PFSK-1 (cell line): Measurements from ENCODE around the gene RNU6-8. TPM values are rescaled to one million over a fixed set of nuclear protein-coding genes. Genes with fewer than 3 reads are reported as not detected.

Source experiments
- FOXP2 ChIP-seq: optimal IDR thresholded peaks from 2 replicates; pipeline ENCODE3; 2011; ENCODE audit warnings: borderline replicate concordance, control low read depth, inconsistent platforms; ENCODE audit not compliant: insufficient read depth; ENCODE audit errors: extremely low read length, extremely low read depth
- POLR2AphosphoS5 ChIP-seq: IDR thresholded peaks from 2 replicates; pipeline ENCODE4 v1.6.1; 2012; ENCODE audit warnings: low read depth, mild to moderate bottlenecking, control low read depth, low read length, moderate library complexity
- SIN3A ChIP-seq: IDR thresholded peaks from 2 replicates; pipeline ENCODE4 v1.6.1; 2012; ENCODE audit warnings: mild to moderate bottlenecking, low read length, moderate library complexity, borderline replicate concordance; ENCODE audit not compliant: insufficient read depth
- TAF1 ChIP-seq: IDR thresholded peaks from 2 replicates; pipeline ENCODE4 v1.6.1; 2012; ENCODE audit warnings: low read length, control low read depth, borderline replicate concordance; ENCODE audit not compliant: insufficient read depth
- polyA plus RNA-seq: library from polyadenylated mRNA; unstranded; fragments of >200 nt; gene quantifications from one replicate; pipeline ENCODE4 v1.2.1, GENCODE V29; 2012; ENCODE audit warnings: low read depth, missing spikeins; ENCODE audit not compliant: insufficient read length
- TF ChIP-seq, protein P1 (sequence below), 2 experiments: IDR thresholded peaks; 2 replicates each; pipeline versions ENCODE4 v1.6.1 to v1.8.0; 2011 to 2012; ENCODE audit warnings: low read depth in 2 of 2, low read length in 2 of 2, control low read depth in 1 of 2, inconsistent platforms in 1 of 2, mild to moderate bottlenecking in 1 of 2, moderate library complexity in 1 of 2; ENCODE audit not compliant: insufficient read depth in 1 of 2

RNU6-8 gene
- not detected for polyA plus RNA-seq

GRCh38 chr14:32202998-32203882 lies at the start of gene RNU6-8:
Gene RNU6-8 (minus strand): TSS chr14:32203269.
- TF ChIP-seq TAF1 (no peak), POLR2AphosphoS5 (peak; percentile 46)

DNA sequence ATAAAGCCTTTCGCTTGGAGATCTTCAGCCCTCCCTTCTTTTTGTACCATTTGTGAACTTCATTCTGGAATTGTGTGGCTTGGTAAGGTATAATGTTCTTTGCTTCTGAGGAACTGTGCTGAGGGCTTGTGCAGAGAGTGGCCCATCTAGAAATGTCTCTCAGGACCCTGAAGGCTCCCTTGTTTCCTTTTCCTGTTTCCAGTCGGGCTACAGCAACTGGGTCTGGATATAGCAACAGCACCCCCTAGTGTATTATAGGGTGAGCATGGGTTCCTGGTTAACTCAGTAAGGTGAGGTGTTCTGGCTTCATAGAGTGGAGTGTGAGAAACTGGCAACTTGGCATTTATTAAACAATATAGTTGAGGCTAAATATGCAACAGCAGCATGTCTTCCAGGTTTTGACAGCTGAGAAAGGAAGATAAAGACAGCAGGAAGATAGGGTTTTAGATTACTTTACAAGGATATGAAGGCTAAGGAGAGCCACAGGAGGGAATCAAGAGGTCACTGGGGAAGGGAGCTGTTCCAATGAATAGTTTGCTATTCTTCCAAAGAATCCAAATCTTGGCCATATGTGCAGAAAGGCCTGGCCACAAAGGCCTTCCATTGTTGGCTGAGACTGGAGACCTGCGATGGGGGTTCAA lies 49.1 kb upstream of the RNU6-8 start:
- TF ChIP-seq SIN3A: no peak
- TF ChIP-seq, protein P1, sequence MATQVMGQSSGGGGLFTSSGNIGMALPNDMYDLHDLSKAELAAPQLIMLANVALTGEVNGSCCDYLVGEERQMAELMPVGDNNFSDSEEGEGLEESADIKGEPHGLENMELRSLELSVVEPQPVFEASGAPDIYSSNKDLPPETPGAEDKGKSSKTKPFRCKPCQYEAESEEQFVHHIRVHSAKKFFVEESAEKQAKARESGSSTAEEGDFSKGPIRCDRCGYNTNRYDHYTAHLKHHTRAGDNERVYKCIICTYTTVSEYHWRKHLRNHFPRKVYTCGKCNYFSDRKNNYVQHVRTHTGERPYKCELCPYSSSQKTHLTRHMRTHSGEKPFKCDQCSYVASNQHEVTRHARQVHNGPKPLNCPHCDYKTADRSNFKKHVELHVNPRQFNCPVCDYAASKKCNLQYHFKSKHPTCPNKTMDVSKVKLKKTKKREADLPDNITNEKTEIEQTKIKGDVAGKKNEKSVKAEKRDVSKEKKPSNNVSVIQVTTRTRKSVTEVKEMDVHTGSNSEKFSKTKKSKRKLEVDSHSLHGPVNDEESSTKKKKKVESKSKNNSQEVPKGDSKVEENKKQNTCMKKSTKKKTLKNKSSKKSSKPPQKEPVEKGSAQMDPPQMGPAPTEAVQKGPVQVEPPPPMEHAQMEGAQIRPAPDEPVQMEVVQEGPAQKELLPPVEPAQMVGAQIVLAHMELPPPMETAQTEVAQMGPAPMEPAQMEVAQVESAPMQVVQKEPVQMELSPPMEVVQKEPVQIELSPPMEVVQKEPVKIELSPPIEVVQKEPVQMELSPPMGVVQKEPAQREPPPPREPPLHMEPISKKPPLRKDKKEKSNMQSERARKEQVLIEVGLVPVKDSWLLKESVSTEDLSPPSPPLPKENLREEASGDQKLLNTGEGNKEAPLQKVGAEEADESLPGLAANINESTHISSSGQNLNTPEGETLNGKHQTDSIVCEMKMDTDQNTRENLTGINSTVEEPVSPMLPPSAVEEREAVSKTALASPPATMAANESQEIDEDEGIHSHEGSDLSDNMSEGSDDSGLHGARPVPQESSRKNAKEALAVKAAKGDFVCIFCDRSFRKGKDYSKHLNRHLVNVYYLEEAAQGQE (IDR thresholded peaks at IDR 0.05; ENCODE audit: insufficient read depth in 1 of 2, low read depth in 2 of 2, low read length in 2 of 2): no peak
- no peak for TF ChIP-seq POLR2AphosphoS5
- TF ChIP-seq TAF1: no peak
- no peak for TF ChIP-seq FOXP2

DNA sequence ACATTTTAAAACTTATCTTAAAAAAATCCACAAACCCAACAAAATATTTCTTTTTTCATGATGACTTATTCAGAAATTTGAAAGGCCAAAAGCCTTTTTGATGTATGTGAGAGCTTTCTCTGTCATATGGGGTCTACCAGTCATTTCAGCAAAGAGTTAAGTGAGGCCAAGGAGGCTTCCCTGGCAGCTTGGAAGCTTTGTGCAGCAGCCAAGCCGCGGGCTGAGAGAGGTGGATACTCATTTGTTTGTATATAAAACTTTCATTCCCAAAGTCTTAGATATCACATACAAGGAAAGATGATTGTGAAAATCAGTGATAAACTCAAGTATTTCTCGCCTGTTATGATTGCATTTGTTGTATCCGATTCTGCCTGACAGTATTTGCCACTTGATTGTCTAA lies 48.5 kb upstream of the RNU6-8 start:
- TF ChIP-seq SIN3A (no peak), FOXP2 (no peak), POLR2AphosphoS5 (no peak), TAF1 (no peak)
- TF ChIP-seq, protein P1 (IDR thresholded peaks at IDR 0.05; ENCODE audit: insufficient read depth in 1 of 2, low read depth in 2 of 2, low read length in 2 of 2): no peak

DNA sequence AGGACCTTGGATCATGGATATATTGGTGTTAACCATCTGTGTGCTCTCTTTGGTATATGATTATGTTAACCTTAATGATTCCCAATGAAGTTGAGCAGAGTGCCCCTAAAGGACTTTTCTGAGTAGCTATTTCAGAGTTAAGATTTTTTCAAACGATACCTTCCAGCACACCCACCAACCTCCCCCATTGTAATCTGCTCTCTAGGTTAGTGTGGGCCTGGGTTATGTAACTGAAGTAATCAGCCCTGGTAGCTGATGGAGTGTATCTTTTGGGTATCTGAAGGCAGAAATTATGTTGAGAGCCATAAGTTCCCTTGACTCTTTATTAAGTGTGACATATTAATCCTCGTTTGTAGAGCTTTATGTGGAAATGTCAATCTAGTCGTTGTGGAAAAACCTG lies 47.6 kb upstream of the RNU6-8 start:
- TF ChIP-seq SIN3A: no peak
- no peak for TF ChIP-seq TAF1
- no peak for TF ChIP-seq FOXP2
- TF ChIP-seq, protein P1 (IDR thresholded peaks at IDR 0.05; ENCODE audit: insufficient read depth in 1 of 2, low read depth in 2 of 2, low read length in 2 of 2): no peak

DNA sequence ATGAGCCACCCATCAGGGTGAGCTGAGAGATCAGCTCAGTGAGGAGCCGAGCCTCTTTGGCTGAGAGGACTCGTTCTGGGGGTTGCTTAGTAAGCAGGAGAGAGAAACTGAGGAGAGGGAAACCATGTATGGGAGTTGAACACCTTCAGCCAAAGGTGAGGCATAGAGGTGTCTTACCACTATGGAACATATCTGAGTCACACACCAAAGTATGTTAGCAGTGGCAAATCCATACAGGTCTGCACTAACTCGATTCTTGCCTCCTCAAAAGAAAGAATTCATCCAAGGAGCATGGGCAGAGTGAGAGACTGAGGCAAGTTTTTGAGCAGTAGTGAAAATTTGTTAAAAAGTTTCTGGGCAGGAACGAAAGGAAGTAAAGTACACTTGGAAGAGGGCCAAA lies 46.7 kb upstream of the RNU6-8 start:
- no peak for TF ChIP-seq POLR2AphosphoS5
- no peak for TF ChIP-seq TAF1
- no peak for TF ChIP-seq SIN3A
- TF ChIP-seq, protein P1 (IDR thresholded peaks at IDR 0.05; ENCODE audit: insufficient read depth in 1 of 2, low read depth in 2 of 2, low read length in 2 of 2): no peak
- TF ChIP-seq FOXP2: no peak
